Neuron (in vitro differentiated cells): Measurements from ENCODE around the gene AKNAD1.
"Not testable (repeated sequence)": the region's sequence is repeated elsewhere in the genome, so short reads cannot be mapped to it uniquely, and the experiment has no call there.

ENCODE experiments used
- H2AFZ ChIP-seq: one replicate; pipeline ENCODE4 v1.6.1; 2013; ENCODE audit warnings: low read depth, mild to moderate bottlenecking, inconsistent platforms, low read length, moderate library complexity
- H3K27me3 ChIP-seq: one replicate; pipeline ENCODE4 v1.6.1; 2013; ENCODE audit warnings: low read length; ENCODE audit not compliant: insufficient read depth
- H3K36me3 ChIP-seq: one replicate; pipeline ENCODE4 v1.6.1; 2013; ENCODE audit warnings: low read length; ENCODE audit not compliant: insufficient read depth
- H3K4me1 ChIP-seq: one replicate; pipeline ENCODE4 v1.6.1; 2013; ENCODE audit warnings: low read length; ENCODE audit not compliant: insufficient read depth
- H3K4me3 ChIP-seq: 2 replicates; pipeline ENCODE4 v1.5.1; 2013; ENCODE audit warnings: mild to moderate bottlenecking, low read length, moderate library complexity
- H3K9me3 ChIP-seq: one replicate; pipeline ENCODE4 v1.6.1; 2013; ENCODE audit warnings: low read length

Gene AKNAD1

GRCh38 chr1:108815566-108815965, 41.3 kb downstream of the AKNAD1 start:
- no peaks in the 10 kb centered on the region for H3K27me3 ChIP-seq
- peaks cover 21% of the 10 kb centered on the region for H3K4me1 ChIP-seq
- peak overlapping the region; percentile 54 for H2AFZ ChIP-seq
- peak overlapping the region; percentile 40 for H3K4me3 ChIP-seq
- no peaks in the 10 kb centered on the region for H3K36me3 ChIP-seq
- H3K9me3 ChIP-seq = no peaks in the 10 kb centered on the region

- peaks cover 21% of the 10 kb centered on the region for H3K4me1 ChIP-seq
- H3K27me3 ChIP-seq = no peaks in the 10 kb centered on the region
- peak overlapping the region; percentile 47 for H2AFZ ChIP-seq
- no peak overlapping the region for H3K4me3 ChIP-seq
- H3K36me3 ChIP-seq = no peaks in the 10 kb centered on the region
- no peaks in the 10 kb centered on the region for H3K9me3 ChIP-seq
Measured at GRCh38 chr1:108814343-108815125, 42.4 kb downstream of the AKNAD1 start.

GRCh38 chr1:108813326-108813725, 43.6 kb downstream of the AKNAD1 start:
- H3K27me3 ChIP-seq = no peaks in the 10 kb centered on the region
- peaks cover 21% of the 10 kb centered on the region for H3K4me1 ChIP-seq
- no peak overlapping the region for H3K4me3 ChIP-seq
- no peak overlapping the region for H2AFZ ChIP-seq
- peaks cover 4% of the 10 kb centered on the region for H3K36me3 ChIP-seq
- H3K9me3 ChIP-seq = no peaks in the 10 kb centered on the region

GRCh38 chr1:108811611-108812010, 45.3 kb downstream of the AKNAD1 start:
- peaks cover 9% of the 10 kb centered on the region for H3K36me3 ChIP-seq
- H2AFZ ChIP-seq = no peak overlapping the region
- H3K27me3 ChIP-seq = no peaks in the 10 kb centered on the region
- H3K4me1 ChIP-seq = peaks cover 14% of the 10 kb centered on the region
- no peak overlapping the region for H3K4me3 ChIP-seq
- no peaks in the 10 kb centered on the region for H3K9me3 ChIP-seq

- H3K9me3 ChIP-seq = no peaks in the 10 kb centered on the region
- no peak overlapping the region for H2AFZ ChIP-seq
- H3K36me3 ChIP-seq = peaks cover 31% of the 10 kb centered on the region
- H3K4me1 ChIP-seq = no peaks in the 10 kb centered on the region
- H3K4me3 ChIP-seq = no peak overlapping the region
- no peaks in the 10 kb centered on the region for H3K27me3 ChIP-seq
Measured at GRCh38 chr1:108808438-108808837, 48.5 kb downstream of the AKNAD1 start.

- no peak overlapping the region for H2AFZ ChIP-seq
- H3K4me3 ChIP-seq = no peak overlapping the region
- no peaks in the 10 kb centered on the region for H3K4me1 ChIP-seq
- no peaks in the 10 kb centered on the region for H3K27me3 ChIP-seq
- no peaks in the 10 kb centered on the region for H3K9me3 ChIP-seq
- H3K36me3 ChIP-seq = peaks cover 54% of the 10 kb centered on the region
Measured at GRCh38 chr1:108803548-108803947, 53.3 kb downstream of the AKNAD1 start.

GRCh38 chr1:108801101-108801500, 55.8 kb downstream of the AKNAD1 start:
- Histone ChIP-seq H2AFZ (no peak overlapping the region), H3K9me3 (no peaks in the 10 kb centered on the region), H3K4me1 (no peaks in the 10 kb centered on the region), H3K4me3 (no peak overlapping the region), H3K27me3 (no peaks in the 10 kb centered on the region), H3K36me3 (peaks cover 53% of the 10 kb centered on the region)

- H3K4me1 ChIP-seq = no peaks in the 10 kb centered on the region
- no peaks in the 10 kb centered on the region for H3K9me3 ChIP-seq
- H3K27me3 ChIP-seq = no peaks in the 10 kb centered on the region
- peaks cover 54% of the 10 kb centered on the region for H3K36me3 ChIP-seq
- H3K4me3 ChIP-seq = no peak overlapping the region
- H2AFZ ChIP-seq = no peak overlapping the region
Measured at GRCh38 chr1:108799001-108799400, 57.9 kb downstream of the AKNAD1 start.

- no peak overlapping the region for H2AFZ ChIP-seq
- H3K4me3 ChIP-seq = no peak overlapping the region
- H3K4me1 ChIP-seq = no peaks in the 10 kb centered on the region
- no peaks in the 10 kb centered on the region for H3K27me3 ChIP-seq
- H3K9me3 ChIP-seq = peaks cover 10% of the 10 kb centered on the region
- peaks cover 46% of the 10 kb centered on the region for H3K36me3 ChIP-seq
Measured at GRCh38 chr1:108792420-108792819, 64.5 kb downstream of the AKNAD1 start.

- no peaks in the 10 kb centered on the region for H3K4me1 ChIP-seq
- no peaks in the 10 kb centered on the region for H3K27me3 ChIP-seq
- no peak overlapping the region for H2AFZ ChIP-seq
- no peak overlapping the region for H3K4me3 ChIP-seq
- H3K9me3 ChIP-seq = peaks cover 10% of the 10 kb centered on the region
- H3K36me3 ChIP-seq = peaks cover 43% of the 10 kb centered on the region
Measured at GRCh38 chr1:108791790-108792189, 65.1 kb downstream of the AKNAD1 start.

GRCh38 chr1:108785880-108786279, 71.0 kb downstream of the AKNAD1 start:
- Histone ChIP-seq H3K4me1 (no peaks in the 10 kb centered on the region), H3K36me3 (peaks cover 46% of the 10 kb centered on the region), H3K4me3 (no peak overlapping the region), H2AFZ (no peak overlapping the region), H3K9me3 (peaks cover 27% of the 10 kb centered on the region), H3K27me3 (no peaks in the 10 kb centered on the region)

GRCh38 chr1:108785264-108785663, 71.6 kb downstream of the AKNAD1 start:
- H3K36me3 ChIP-seq = peaks cover 48% of the 10 kb centered on the region
- H3K4me1 ChIP-seq = no peaks in the 10 kb centered on the region
- no peak overlapping the region for H3K4me3 ChIP-seq
- H2AFZ ChIP-seq = no peak overlapping the region
- peaks cover 27% of the 10 kb centered on the region for H3K9me3 ChIP-seq
- H3K27me3 ChIP-seq = no peaks in the 10 kb centered on the region

GRCh38 chr1:108781575-108781944, 75.3 kb downstream of the AKNAD1 start:
- H3K9me3 ChIP-seq = peaks cover 26% of the 10 kb centered on the region
- H3K4me1 ChIP-seq, H3K27me3 ChIP-seq, H2AFZ ChIP-seq, H3K4me3 ChIP-seq: not testable (repeated sequence)
- peaks cover 61% of the 10 kb centered on the region for H3K36me3 ChIP-seq
